ENCODE data around the gene CRTAC1. TPM values are rescaled to one million over a fixed set of nuclear protein-coding genes. Genes with fewer than 3 reads are reported as not detected.

CRTAC1 gene
- total and polyA plus RNA-seq, 10 of the 15 experiments (the other 5 are each of a cell fraction or from before 2014, with no cell fraction given) = 0.10 TPM; not detected in 9

GRCh38 chr10:97838091-97838490, 192.3 kb downstream of the CRTAC1 start:
- H2AFZ ChIP-seq (ENCODE audit: control insufficient read depth, low read depth, low read length) = no peak overlapping the region
- no peaks in the 10 kb centered on the region for H3K4me1 ChIP-seq (ENCODE audit: control insufficient read depth, insufficient read depth, low read length)
- RAD21 ChIA-PET (ENCODE audit: unreplicated experiment) = no interaction called here
- no peak overlapping the region for H3K4me2 ChIP-seq (ENCODE audit: control insufficient read depth, insufficient read depth)
- ATAC-seq (no peak), FAIRE-seq (no peak), DNase-seq (ENCODE audit: low read depth, low spot score) (no peak)
- BruUV-seq (replicated peaks) = no TSS peak
- in situ Hi-C loops (cut with MboI) = no loop called here
- no peaks in the 10 kb centered on the region for H3K27me3 ChIP-seq (replicated peaks in 1 of 2; ENCODE audit: control insufficient read depth in 2 of 2, insufficient read depth in 2 of 2, low read length in 1 of 2)
- H3K9ac ChIP-seq (ENCODE audit: control insufficient read depth, insufficient read depth, low read length) = no peak overlapping the region
- POLR2A ChIA-PET = no interaction called here
- CTCF ChIA-PET = no interaction called here
- H3K27ac ChIP-seq (ENCODE audit: control insufficient read depth, insufficient read depth) = no peak overlapping the region
- H4K20me1 ChIP-seq (ENCODE audit: control insufficient read depth, insufficient read depth) = no peaks in the 10 kb centered on the region
- no peaks in the 10 kb centered on the region for H3K9me3 ChIP-seq (replicated peaks; ENCODE audit: control insufficient read depth, insufficient read depth, low read length)
- H3K36me3 ChIP-seq (ENCODE audit: control insufficient read depth in 2 of 2, insufficient read depth in 2 of 2, low read length in 1 of 2) = no peaks in the 10 kb centered on the region
- intact Hi-C loops (cut with micrococcal nuclease; ENCODE audit: unreplicated experiment) = no loop called here
- H3K79me2 ChIP-seq (ENCODE audit: control insufficient read depth, insufficient read depth, low read length) = no peaks in the 10 kb centered on the region
- WGBS (ENCODE audit: insufficient coverage, insufficient replicate concordance, low lambda C conversion rate, missing lambda C conversion rate) = 16% methylated on average over 3 of the region's 3 CpGs
- TF ChIP-seq SMAD1 (IDR thresholded peaks at IDR 0.05; ENCODE audit: low read depth, partially characterized antibody) (no peak), RELA (IDR thresholded peaks at IDR 0.05; ENCODE audit: borderline replicate concordance, partially characterized antibody) (no peak), ZNF24 (IDR thresholded peaks at IDR 0.05) (no peak), JUNB (IDR thresholded peaks at IDR 0.05) (no peak), HDAC6 (IDR thresholded peaks at IDR 0.05; ENCODE audit: unreplicated experiment) (no peak), NR2C1 (IDR thresholded peaks at IDR 0.05) (no peak), BACH1 (IDR thresholded peaks at IDR 0.05; ENCODE audit: borderline replicate concordance) (no peak), RBBP5 (conservative IDR thresholded peaks at IDR 0.05) (no peak), SREBF1 (IDR thresholded peaks at IDR 0.05; ENCODE audit: low read length) (no peak), E2F8 (IDR thresholded peaks at IDR 0.05; ENCODE audit: low read depth, partially characterized antibody) (no peak), TAF1 (IDR thresholded peaks at IDR 0.05; ENCODE audit: borderline replicate concordance, low read depth, low read length) (no peak), MYC (IDR thresholded peaks at IDR 0.05; ENCODE audit: insufficient read depth, insufficient read length, insufficient replicate concordance, low read length, severe bottlenecking) (no peak), BMI1 (IDR thresholded peaks at IDR 0.05; ENCODE audit: borderline replicate concordance) (no peak)
- H3K4me3 ChIP-seq = no peak overlapping the region
- SMC1A ChIA-PET (ENCODE audit: uncharacterized antibody, unreplicated experiment) = no interaction called here

All from GM12878 (cell line).